Activated naive CD4-positive, alpha-beta T cell treated with Interleukin-2 at 50 U/mL for 16 hours (primary cell): Measurements from ENCODE around the gene PEX5L.
"Not testable (repeated sequence)": the region's sequence is repeated elsewhere in the genome, so short reads cannot be mapped to it uniquely, and the experiment has no call there.

Source experiments
- DNase-seq: peaks from one replicate; pipeline ENCODE4 v3.0.0-alpha.2; 2020

The PEX5L gene

DNA sequence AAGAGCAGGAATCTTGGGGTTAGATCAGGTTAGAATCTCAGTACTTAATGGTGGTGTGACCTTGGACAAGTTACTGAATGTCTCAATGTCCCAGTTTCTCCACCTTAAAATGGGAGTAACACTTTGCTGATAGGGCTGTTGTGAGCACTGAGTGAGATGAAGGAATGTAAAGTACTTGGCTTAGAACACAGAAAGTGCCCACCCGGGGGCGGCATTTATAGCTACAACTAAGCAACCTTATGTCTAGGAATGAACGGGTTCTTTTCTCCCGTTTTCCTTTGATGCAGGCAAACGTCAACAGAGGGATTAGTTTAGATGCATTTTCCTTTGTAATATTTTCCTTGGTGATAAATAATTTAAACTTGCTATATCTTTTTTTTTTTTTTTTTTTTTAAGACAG lies 207.3 kb downstream of the PEX5L start:
- no peak for DNase-seq

DNA sequence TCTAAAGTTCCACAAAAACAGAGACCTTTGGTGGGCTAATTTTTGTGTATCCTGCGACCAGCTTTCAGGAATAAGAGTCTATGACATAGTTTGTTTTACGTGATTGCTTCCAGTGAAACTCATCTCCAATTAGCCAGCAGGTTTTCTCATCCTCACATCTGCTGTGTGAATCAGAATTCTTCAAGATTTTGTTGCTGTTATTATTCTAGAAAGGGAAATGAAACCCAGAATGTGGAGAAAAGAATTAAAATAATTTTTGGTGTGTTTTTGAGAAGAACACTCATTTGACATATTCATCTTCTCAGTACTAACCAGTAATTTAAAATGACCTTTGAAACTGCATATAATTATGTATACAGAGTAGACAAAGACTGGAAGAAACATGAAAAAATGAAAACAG lies 208.0 kb downstream of the PEX5L start:
- DNase-seq: no peak

DNA sequence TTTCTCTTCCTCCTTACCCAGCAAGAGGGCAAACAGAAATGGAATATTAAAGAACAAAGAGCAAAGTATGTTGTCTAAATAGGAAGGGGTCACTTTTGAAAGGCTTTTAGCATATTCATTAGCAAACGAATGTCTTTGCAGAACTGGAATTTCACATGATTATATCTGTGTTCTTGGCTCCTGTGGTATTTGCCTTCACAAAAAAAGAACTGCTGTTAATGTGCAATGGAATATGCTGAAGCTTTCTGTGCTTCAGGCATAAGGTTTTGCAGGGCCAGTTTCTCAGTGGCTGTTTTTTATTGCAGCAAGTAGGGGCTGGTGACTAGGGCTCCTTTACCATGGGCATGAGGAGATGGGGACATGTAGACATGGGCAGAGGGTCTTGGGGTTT lies 210.5 kb downstream of the PEX5L start:
- DNase-seq: no peak

DNA sequence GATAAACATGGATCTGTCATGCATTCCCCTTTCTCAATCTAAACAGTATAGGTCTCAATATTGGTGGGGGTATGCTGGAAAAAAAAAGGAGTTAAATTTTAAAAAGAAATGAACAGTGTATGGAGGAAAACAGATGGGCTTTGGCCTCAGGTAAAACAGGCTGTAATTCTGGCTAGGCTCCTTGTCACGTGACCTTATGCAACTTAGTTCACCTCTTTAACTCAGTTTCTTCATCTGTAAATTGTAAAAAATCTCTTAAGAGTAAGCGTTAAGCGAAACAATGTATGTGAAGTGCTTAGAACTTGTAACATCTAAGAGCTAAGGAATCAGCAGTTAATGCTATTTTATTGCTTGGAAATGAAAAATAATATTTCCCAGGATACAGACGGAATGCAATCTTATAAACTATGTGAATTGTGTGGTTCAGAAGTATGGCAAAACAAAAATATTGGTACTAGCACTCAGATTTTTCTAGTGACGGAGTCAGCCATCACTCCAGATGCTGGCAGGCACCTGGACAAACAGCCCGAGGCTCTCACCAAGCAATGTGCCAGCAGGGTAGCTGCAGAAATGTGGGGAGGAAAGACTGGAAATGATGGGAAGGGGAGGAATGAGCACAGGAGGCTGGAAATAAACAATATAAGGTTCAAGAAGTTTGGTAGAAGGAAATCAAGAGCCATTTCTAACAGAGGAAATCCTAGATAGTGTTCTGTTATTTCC lies 211.1 kb downstream of the PEX5L start:
- no peak for DNase-seq

DNA sequence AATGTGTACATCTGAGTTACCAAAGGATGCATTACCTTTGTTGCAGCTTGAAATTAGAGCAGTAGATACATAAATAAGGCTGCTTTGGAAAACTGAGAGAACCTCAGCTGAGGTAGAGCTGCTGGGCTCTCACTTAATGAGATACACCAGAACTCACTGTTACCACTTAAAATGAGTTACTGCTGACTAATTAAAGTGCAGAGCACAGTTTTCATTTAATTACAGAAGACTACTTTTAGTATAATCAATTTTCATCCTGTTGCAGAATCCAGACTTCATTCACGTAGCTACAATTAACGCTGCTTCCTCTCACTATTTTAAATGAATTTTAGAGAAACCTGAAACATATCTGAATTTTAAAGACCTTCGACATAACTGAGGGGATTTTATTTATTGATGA lies 214.4 kb downstream of the PEX5L start:
- DNase-seq: no peak

DNA sequence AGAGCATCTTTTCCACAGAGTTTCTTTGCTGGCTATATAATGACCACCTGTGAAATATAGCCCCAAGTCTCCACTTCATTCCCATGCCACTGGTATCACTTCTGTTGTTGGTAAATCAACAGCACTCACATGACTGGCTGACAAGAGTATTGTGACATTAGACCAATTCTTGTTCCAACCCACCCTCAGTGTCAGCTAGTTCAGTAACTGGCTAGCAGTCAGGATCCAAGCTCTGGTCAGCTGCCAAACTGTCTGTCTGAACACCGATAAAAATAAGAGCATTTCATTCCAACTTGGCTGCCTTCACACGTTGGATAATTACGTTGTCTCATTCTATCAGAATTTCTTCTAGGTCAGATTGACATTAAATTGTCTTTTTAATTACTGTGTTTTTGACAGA lies 217.4 kb downstream of the PEX5L start:
- DNase-seq: no peak

DNA sequence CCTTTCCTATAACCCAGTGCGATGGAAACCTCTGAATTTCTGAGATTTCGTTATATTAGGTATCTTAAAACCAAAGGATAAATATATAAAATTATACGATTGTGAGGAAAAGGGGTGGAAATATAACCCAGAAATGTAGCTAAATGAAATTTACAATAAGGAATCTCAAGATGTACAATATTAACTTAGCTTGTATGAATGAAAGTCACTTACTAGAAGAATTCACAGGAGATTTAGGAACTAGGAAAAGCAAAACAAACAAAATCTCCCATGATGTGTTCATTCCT lies 224.7 kb downstream of the PEX5L start:
- DNase-seq: no peak

DNA sequence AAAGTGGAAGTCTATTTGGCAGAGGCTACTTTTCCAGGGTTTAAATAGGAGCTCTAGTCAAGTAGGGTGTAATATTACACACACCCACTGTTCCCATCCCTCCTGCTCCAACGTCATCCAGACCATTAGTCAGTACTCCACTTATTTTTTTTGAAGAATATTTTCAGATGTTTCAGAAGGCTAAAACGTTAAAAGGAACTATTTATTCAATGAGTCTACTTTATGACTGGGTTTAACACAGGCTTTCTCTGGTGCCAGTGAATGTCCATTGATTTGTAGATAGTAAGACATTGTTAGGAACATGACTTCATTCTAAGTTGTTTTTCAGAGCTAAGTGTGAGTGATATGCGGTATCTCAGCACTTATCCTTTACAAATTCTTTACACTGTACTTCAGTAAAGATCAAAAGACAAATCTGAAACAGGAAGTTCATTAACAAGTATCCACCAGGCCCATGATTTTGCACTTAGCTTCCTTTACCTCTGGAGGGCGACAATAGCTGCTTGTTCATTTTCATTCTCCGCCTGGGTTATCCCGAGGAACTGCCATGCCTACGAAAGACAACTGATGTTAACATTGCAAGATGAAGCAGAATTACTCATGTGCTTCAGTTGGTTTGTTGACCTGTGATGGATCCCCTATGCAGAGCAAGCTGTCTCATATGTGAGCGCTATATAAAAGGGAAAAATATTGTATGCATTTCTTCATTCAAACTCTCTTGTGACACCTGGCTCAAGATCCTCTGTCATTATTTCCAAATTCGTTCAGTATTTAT lies 225.2 kb downstream of the PEX5L start:
- no peak for DNase-seq

DNA sequence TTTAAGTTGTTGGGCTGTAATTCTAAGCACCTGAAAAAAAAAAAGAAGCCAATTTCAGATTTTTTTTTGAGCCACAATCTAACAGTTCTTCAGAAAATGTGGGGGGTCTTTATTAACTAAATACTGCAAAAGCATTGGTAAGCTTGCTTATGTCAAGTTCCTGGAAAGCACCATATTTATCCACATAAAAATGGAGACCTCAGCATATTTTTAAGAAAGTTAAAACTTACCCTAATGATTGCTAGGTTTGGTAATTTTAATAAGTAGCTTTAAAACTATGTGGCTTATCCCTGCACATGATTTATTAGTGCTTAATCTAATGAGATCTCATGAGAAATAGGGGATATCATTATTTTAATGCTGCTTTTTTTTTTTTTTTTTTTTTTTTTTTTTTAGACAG lies 227.1 kb downstream of the PEX5L start:
- no peak for DNase-seq

DNA sequence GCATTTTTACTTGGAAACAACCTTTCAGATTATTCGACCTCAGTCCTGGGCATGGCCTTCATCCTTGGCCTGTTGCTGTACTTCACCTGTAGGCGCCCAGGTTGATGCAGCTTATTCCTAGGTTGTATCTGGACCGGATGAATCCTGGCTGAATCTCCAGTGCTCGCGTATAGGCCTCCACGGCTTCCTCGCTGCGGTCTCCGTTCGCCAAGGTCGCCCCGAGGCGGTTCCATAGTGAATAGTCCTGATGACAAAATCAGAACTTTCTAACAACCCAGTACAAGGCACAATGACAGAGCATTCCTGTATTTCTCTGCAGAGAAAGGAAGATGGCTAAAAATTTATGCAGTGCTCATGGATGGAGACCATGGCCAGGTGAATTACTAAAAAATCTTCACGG lies 229.1 kb downstream of the PEX5L start:
- no peak for DNase-seq

DNA sequence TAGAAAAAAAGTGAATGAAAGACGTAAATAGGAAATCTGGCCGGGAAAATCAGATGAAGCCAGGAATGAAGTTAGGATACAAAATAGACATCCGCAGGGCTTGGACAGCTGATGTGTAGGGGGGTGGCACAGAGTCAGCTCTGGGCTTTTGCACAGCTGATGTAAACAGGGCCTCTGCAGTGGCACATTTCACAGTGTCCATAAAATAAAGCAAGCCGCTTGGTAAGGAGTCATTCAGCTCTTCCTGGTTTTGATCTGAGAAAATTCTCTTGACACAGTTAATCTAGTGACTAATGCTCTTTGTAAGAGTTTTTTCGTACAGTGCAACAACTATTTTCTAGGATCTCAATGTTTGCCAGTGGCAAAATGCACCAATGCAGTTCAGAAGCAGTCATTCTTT lies 230.6 kb downstream of the PEX5L start:
- DNase-seq: no peak

DNA sequence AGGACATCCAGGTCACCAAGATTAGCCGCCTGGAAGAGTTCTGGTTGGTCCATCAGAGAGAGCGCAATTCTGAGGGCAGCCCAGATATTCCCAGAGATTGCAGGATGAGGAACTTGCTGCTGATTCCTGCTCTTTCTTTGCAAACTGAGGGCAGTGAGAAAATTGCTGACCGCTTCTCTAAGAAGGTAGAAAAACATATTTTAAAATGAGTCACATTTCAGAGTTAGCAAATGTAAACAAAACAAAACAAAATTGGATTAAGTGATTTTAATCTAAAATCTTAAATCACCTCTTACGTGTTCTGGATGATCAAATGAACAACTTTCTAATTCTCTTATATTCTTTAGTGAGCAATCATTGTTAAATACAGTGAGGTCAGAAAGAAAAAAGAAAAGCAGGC lies 234.9 kb downstream of the PEX5L start:
- DNase-seq: no peak

DNA sequence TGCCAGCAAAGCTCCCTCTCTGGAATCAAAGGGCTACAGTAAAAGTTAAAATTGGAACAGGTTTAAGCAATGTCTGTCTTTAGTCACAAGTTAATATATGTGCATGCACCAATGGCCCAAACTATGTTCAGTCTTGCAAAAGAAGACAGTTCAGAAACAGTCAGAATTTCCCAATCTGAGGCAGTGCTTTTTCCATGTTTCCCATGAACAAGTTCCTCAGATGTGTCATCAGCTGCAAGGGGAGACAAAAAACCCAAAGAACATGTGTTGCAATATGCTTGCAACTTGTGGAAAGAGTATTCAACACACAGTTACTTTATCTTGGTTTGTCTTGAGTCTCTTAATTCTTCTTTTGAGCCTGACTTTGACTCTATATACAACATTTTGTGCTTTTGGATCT lies 235.5 kb downstream of the PEX5L start:
- no peak for DNase-seq

DNA sequence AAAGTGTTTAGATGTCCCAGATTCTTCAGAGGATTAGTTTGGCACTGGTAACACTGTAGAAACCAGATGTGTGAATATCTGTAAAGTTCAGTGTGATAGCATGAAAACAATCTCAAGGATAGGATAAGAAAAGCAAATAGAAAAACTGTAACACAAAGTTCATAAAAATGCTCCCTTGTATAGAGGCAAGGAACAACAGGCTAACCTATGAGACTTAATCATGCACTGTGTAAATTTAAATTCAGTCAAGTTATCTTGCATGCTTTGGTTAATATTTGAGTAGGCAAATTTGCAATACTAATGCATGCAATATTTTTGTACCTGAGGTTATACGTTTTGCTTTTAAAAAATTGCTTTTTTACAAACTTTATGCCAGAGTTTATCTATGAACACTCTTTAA lies 239.5 kb downstream of the PEX5L start:
- no peak for DNase-seq

DNA sequence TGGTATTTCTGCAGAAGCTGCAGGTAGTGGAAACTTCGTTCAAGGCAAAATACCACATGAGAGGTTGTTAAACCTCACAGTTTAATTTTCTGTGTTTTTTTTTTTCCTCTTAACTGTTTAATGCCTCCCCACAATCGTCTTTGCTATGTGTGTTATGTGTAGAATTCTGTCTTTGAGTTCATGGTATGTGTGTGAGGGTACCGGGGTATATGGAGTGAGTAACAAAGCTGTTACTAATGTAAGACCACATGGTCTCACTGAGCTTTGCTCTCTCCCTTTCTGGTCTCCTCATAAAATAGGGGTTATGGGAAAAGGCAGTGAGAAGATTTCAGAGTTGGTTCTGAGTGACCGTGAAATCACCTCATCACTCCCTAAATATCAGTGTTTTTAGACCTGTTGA lies 240.3 kb downstream of the PEX5L start:
- DNase-seq: no peak

DNA sequence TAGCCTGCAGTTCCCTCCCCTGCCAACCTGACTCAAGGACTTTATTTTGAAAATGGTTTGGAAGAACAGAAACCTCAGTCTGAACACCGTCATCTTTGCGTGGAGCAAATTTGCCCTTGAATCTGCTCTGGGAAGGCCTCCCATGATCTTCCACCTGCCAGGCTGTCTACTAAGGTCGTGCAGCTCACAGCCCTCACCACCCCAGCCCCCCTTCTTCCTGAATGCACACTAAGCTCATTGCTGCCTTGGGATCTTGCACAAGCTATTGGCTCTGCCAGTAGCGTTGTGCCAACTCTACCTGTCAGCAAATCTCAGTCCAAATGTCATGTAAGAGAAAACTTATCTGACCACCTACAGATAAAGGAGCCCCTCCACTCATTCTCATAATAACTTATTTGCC lies 242.4 kb downstream of the PEX5L start:
- DNase-seq: no peak

DNA sequence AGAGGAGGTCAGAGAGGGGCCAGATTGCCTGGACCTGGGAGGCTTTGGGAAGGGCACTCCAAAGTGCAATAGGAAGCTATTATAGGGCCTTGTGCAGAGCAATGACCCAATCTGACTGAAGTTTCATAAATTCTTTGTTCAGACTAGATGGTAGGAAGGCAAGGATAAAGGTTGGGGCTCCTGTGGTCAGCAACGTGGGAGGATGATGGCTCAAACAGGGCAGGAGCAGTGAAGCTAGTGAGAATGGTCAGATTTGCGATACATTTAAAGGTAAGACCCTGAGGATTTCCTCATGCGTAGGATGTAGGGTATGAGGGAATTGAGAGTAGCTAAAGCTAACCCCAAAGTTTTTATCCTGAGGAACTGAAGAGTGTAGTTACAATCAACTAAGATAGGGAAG lies 244.9 kb downstream of the PEX5L start:
- DNase-seq: no peak

DNA sequence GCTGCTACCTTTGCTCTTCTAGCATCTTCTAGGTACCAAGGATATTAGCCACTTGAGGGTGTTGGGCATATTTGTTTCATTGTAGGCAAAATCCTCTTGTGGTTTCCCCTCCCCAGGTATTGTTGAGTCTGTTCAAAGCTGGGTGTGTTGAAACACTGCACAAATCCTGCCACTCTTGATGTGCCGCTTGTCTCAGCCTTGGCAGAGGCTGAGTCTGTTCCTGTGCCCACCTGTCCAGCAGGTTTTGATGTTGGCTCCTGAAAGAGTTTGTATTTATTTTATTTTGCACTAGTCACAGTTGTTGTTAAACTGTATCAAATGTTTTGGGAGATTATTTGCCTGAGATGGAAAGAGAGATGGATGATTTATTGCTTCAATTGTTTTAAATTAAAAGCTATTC lies 247.7 kb downstream of the PEX5L start:
- no peak for DNase-seq

DNA sequence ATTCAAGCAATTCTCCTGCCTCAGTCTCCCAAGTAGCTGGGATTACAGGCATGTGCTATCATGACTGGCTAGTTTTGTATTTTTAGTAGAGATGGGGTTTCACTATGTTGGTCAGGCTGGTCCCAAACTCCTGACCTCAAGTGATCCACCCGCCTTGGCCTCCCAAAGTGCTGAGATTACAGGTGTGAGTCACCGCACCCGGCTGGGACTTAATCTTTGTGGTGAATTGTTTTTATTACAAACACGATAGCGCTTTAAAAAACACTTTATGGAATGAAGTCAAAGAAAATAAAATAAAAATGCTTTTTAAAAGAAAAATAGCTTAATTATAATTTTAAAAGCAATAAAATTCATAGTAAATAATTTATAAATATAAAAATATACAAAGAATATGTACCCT lies 253.9 kb downstream of the PEX5L start:
- DNase-seq: not testable (repeated sequence)

DNA sequence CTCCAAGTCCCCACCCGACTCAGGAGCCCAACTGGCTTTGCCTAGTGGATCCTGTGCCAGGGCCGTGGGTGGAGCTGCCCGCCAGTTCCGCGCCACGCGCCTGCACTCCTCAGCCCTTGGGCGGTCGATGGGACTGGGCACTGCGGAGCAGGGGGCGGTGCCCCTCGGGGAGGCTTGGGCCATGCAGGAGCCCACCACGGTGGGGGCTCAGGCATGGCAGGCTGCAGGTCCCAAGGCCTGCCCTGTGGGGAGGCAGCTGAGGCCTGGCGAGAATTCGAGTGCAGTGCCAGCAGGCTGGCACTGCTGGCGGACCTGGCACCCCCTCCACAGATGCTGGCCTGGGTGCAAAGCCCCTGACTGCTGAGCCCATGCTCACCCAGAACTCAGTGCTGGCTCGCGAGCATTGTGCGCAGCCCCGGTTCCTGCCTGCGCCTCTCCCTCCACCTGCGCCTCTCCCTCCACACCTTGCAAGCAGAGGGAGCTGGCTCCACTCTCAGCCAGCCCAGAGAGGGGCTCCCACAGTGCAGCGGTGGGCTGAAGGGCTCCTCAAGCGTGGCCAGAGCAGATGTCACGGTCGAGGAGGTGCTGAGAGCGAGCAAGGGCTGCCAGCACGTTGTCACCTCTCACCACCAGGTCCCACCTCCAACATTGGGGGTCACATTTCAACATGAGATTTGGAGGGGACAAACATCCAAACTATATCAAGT lies 261.2 kb downstream of the PEX5L start:
- DNase-seq: no peak

DNA sequence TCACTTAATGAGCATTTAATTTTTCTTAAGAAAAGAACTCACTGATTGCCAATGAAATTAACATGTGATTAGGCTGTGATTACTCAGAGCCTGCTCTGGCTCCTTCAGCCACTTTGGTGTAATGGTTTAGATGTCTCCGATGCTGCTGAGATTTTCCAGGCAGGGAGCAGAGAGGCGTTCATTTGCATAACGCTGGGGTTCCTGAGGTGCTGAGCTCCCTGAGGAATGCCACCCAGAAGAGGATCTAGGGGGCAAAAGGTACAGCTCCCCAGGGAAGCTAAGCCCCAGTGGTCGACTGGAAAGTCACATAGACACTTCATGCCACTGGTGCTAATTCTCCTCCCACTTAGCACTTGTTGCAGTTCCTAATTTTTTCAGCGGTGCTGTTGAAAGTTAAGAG lies 264.4 kb downstream of the PEX5L start:
- DNase-seq: no peak

DNA sequence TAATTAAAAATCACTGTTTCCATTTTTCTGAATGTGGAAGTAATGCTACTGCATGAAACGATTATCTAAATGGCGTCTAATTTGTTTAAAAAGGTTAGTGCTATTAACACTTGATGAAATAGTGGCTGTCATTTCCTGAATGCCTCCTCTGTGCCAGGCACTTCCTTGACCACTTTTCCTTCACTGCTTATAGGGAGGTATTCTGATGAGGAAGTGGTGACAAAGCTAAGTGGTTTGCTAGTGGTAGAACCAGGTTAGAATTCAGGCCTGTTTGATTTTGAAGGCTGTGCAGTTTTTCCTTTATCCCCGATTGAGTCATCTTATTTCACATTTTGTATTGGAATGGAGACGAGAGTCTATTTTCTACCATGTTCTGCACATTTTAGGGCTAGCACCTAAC lies 264.9 kb downstream of the PEX5L start:
- no peak for DNase-seq

DNA sequence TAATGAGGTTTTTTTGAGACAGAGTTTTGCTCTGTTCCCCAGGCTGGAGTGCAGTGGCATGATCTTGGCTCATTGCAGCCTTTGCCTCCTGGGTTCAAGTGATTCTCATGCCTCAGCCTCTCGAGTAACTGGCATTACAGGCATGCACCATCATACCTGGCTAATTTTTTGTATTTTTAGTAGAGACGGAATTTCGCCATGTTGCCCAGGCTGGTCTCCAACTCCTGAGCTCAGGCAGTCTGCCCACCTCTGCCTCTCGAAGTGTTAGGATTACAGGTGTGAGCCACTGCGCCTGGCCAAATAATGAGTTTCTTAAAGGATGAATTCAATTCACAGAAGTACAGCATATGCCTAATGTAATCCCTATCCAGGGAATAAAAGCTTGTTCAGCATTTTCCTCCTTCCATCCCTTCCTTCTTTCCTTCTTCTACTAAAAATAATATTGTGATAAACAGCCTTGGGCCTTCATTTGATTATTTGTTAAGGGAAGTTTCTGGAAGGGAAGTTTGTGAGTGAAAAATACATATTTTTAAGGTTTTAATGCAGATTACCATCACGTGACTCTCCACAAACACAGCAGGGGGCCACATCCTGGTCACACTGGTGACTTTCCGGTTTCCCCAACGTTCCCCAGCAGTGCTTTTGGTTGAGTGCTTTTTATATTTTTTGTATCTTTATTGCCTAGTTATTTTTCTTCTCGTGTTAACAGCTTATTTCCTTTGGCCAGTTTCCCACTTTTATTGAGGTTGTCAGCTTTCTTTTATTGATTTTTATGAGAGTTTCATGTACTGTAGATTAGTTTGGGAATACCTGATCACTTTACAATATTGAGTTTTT lies 267.1 kb downstream of the PEX5L start:
- DNase-seq: no peak

DNA sequence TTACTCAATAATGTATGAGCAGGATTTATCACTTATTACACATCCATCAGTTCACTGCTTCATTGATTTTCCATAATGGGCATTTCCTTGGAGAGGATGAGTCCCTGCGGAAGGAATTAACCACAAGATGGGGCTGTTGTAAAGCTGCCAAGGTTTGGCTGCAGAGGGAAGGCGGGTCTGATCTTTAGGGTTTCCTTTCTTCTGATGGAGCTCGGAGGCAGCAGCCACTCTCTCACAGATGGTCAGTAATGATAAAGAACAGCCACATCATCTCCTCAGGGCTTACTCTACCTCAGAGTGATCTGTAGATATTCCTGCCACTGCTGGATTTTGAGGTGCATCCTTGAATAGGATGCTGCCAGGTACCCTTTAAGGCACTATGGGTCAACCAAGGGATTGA lies 268.7 kb downstream of the PEX5L start:
- no peak for DNase-seq
